ENCODE results near the gene PCDHA6.
"Not testable (repeated sequence)": the region's sequence is repeated elsewhere in the genome, so short reads cannot be mapped to it uniquely, and the experiment has no call there.

The PCDHA6 gene, protein sequence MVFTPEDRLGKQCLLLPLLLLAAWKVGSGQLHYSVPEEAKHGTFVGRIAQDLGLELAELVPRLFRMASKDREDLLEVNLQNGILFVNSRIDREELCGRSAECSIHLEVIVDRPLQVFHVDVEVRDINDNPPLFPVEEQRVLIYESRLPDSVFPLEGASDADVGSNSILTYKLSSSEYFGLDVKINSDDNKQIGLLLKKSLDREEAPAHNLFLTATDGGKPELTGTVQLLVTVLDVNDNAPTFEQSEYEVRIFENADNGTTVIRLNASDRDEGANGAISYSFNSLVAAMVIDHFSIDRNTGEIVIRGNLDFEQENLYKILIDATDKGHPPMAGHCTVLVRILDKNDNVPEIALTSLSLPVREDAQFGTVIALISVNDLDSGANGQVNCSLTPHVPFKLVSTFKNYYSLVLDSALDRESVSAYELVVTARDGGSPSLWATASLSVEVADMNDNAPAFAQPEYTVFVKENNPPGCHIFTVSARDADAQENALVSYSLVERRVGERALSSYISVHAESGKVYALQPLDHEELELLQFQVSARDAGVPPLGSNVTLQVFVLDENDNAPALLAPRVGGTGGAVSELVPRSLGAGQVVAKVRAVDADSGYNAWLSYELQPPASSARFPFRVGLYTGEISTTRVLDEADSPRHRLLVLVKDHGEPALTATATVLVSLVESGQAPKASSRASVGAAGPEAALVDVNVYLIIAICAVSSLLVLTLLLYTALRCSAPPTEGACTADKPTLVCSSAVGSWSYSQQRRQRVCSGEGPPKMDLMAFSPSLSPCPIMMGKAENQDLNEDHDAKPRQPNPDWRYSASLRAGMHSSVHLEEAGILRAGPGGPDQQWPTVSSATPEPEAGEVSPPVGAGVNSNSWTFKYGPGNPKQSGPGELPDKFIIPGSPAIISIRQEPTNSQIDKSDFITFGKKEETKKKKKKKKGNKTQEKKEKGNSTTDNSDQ

DNA sequence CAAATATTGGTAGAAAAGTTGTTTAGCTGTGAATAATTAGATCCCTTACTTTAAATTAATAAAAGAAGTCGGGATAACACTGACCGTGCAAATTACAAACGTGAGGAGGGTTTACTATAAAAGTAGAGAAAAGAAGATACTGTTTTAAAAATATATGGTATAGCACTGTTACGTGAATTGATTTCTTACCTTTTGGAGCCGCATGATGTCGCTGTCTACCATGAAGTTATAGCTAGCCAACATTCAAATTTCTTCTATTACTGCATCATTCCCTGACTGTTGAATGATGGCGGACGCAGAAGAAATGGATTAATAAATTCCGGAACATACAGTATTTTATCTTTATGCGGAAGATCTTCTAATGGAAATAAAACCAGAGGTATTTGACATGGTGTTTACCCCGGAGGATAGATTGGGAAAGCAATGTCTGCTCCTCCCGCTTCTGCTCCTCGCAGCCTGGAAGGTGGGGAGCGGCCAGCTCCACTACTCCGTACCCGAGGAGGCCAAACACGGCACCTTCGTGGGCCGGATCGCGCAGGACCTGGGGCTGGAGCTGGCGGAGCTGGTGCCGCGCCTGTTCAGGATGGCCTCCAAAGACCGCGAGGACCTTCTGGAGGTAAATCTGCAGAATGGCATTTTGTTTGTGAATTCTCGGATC lies at the start of gene PCDHA6:
Gene PCDHA6 (plus strand): TSS at position 257 of the 658 bp plus-strand sequence. CDS start 132 bp downstream, at position 389.
- DNase-seq = no peak

DNA sequence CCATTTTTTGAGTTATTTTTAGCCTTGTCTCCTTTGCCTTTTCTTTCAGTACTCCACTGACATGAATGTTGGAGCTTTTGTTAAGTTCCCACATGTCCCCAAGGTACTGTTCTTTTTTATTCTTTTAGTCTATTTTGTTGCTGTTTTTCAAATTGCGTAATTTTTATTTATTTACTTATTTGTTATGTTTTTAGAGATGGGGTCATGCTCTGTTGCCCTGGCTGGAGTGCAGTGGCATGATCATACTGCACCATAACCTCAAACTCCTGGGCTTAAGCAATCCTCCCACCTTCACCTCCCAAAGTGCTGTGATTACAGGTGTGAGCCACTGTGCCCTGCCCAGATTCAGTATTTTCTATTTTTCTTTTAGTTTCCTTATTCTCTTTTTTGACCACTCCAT lies 47.2 kb upstream of the PCDHA6 start:
- DNase-seq = no peak

DNA sequence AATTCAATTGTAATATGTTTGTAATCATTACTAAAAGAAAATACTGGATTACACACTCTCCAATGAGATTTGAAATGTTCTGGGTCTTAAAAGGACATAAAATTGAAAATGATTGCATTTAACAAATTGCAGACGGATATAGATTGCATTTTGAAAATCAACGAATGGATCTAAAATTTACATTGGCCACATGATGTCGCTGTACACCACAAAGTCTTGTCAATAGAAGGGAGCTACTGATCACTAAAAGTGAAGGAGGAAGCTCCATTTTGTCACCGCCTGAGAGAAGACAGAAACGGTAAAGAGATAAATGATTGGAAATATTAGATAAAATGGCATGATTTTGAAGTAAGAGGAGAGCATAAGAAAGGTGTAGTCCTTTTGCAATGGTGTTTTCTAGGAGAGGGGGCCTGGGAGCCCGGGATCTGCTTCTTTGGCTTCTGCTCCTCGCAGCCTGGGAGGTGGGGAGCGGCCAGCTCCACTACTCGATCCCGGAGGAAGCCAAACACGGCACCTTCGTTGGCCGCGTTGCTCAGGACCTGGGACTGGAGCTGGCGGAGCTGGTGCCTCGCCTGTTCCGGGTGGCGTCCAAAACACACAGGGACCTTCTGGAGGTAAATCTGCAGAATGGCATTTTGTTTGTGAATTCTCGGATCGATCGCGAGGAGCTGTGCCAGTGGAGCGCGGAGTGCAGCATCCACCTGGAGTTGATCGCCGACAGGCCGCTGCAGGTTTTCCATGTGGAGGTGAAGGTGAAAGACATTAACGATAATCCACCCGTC lies 41.7 kb upstream of the PCDHA6 start, which contains the start of gene PCDHA1:
Gene PCDHA1 (plus strand): TSS at position 236 of the 782 bp plus-strand sequence.
- no peak for DNase-seq

DNA sequence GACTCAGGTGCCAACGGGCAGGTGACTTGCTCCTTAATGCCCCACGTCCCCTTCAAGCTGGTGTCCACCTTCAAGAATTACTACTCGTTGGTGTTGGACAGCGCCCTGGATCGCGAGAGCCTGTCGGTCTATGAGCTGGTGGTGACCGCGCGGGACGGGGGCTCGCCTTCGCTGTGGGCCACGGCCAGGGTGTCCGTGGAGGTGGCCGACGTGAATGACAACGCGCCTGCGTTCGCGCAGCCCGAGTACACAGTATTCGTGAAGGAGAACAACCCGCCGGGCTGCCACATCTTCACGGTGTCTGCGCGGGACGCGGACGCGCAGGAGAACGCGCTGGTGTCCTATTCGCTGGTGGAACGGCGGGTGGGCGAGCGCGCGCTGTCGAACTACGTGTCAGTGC lies 40.3 kb upstream of the PCDHA6 start:
- DNase-seq = not testable (repeated sequence)

DNA sequence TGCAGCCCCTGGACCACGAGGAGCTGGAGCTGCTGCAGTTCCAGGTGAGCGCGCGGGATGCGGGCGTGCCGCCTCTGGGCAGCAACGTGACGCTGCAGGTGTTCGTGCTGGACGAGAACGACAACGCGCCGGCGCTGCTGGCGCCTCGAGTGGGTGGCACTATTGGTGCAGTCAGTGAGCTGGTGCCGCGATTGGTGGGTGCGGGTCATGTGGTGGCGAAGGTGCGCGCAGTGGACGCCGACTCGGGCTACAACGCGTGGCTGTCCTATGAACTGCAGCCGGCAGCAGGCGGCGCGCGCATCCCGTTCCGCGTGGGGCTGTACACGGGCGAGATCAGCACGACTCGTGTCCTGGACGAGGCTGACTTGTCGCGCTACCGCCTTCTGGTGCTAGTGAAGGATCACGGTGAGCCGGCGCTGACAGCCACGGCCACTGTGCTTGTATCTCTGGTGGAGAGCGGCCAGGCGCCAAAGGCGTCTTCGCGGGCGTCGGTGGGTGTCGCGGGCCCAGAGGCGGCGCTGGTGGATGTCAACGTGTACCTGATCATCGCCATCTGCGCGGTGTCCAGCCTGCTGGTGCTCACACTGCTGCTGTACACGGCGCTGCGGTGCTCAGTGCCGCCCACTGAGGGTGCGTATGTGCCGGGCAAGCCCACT lies 39.8 kb upstream of the PCDHA6 start:
- DNase-seq = not testable (repeated sequence)

DNA sequence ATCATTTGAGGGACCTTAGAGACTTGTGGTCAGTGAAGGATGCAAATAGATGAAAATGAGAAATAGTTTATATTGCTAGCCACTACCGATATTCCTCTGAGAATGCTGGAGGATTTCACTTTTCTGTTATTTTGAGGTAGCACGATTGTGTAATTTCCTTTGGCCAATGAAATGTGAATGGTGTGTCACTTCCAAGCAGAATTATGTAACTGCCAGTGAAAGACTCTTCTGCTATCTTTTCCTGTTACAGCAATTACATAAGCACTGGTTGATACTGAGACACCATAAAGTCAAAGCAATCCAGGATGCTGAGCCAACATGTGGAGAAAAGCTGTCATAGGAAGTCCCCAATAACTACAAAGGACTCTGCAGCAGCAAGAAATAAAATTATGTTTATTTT lies 36.7 kb upstream of the PCDHA6 start:
- no peak for DNase-seq

DNA sequence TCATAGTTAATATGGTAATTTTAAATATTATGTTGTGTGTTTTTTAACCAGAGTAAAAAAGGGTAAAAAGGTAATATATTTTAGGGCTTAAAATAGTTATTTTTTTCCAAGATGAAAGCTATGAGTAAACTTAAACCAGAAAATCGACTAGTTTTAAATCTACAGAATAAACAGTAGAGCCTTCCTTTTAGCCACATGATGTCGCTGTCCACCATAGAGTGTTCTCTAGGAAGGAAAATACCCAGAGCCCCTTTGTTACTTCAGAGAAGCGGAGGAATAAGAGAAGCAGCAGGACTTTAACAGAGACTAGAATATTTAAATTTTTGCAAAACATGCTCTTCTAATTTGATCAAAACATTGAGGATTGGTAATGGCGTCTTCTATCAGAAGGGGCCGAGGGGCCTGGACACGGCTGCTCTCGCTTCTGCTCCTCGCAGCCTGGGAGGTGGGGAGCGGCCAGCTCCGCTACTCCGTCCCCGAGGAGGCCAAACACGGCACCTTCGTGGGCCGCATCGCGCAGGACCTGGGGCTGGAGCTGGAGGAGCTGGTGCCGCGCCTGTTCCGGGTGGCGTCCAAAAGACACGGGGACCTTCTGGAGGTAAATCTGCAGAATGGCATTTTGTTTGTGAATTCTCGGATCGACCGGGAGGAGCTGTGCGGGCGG lies 33.0 kb upstream of the PCDHA6 start, which contains the start of gene PCDHA2:
Gene PCDHA2 (plus strand): TSS at position 258 of the 664 bp plus-strand sequence.
- DNase-seq = peak in 1 of 56 donors; percentile 22

DNA sequence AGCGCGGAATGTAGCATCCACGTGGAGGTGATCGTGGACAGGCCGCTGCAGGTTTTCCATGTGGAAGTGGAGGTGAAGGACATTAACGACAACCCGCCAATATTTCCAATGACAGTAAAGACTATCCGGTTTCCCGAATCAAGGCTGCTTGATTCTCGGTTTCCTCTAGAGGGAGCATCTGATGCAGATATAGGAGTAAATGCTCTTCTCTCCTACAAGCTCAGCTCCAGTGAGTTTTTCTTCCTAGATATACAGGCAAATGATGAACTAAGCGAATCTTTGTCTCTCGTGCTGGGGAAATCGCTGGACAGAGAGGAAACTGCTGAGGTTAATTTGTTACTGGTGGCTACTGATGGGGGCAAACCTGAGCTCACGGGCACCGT lies 32.5 kb upstream of the PCDHA6 start:
- peak in 1 of 56 donors; percentile 14 for DNase-seq

DNA sequence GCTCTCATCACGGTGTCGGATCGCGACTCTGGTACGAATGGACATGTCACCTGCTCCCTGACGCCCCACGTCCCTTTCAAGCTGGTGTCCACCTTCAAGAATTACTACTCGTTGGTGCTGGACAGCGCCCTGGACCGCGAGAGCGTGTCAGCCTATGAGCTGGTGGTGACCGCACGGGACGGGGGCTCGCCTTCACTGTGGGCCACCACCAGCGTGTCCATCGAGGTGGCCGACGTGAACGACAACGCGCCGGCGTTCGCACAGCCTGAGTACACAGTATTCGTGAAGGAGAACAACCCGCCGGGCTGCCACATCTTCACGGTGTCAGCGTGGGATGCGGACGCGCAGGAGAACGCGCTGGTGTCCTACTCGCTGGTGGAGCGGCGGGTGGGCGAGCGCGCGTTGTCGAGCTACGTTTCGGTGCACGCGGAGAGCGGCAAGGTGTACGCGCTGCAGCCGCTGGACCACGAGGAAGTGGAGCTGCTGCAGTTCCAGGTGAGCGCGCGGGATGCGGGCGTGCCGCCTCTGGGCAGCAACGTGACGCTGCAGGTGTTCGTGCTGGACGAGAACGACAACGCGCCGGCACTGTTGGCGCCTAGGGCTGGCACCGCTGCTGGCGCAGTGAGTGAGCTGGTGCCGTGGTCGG lies 31.6 kb upstream of the PCDHA6 start:
- not testable (repeated sequence) for DNase-seq

DNA sequence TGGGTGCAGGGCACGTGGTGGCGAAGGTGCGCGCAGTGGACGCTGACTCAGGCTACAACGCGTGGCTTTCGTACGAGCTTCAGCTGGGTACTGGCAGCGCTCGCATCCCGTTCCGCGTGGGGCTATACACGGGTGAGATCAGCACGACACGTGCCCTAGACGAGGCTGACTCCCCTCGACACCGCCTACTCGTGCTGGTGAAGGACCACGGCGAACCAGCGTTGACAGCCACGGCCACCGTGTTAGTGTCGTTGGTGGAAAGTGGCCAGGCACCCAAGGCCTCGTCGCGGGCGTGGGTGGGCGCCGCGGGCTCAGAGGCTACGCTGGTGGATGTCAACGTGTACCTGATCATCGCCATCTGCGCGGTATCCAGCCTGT lies 31.1 kb upstream of the PCDHA6 start:
- DNase-seq = no peak

DNA sequence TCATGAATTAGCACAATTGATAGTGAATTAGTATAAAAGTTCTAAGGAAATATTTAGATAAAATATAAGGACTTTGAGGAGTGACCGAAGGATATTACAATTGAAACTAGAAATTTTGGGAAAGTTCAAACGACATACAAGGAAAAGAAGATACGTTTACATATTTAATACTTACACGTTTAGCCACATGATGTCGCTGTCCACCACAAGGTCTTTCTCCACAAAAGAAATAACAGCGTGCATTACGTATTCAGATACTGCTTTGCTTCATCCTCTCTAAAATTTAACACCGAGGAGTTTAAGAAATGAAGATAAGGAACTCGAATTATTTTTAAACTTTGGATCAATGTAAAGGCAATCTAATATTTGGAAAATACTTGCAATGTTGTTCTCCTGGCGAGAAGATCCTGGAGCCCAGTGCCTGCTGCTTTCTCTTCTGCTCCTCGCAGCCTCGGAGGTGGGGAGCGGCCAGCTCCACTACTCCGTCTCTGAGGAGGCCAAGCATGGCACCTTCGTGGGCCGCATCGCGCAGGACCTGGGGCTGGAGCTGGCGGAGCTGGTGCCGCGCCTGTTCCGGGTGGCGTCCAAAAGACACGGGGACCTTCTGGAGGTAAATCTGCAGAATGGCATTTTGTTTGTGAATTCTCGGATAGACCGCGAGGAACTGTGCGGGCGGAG lies 26.8 kb upstream of the PCDHA6 start, which contains the start of gene PCDHA3:
Gene PCDHA3 (plus strand): TSS at position 242 of the 678 bp plus-strand sequence.
- peak in 4 of 56 donors; percentile 4 to 51 (median 18) for DNase-seq

DNA sequence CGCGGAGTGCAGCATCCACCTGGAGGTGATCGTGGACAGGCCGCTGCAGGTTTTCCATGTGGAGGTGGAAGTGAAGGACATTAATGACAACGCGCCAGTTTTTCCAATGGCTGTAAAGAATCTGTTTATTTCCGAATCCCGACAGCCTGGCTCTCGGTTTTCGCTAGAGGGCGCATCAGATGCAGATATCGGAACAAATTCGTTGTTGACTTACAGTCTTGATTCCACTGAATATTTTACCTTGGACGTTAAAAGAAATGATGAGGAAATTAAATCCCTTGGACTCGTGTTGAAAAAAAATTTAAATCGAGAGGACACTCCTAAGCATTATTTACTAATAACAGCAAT lies 26.3 kb upstream of the PCDHA6 start:
- peak in 6 of 56 donors; percentile 7 to 40 (median 30) for DNase-seq

DNA sequence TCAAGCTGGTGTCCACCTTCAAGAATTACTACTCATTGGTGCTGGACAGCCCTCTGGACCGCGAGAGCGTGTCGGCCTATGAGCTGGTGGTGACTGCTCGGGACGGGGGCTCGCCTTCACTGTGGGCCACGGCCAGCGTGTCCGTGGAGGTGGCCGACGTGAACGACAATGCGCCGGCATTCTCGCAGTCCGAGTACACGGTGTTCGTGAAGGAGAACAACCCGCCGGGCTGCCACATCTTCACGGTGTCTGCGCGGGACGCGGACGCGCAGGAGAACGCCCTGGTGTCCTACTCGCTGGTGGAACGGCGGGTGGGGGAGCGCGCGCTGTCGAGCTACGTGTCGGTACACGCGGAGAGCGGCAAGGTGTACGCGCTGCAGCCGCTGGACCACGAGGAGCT lies 25.4 kb upstream of the PCDHA6 start:
- DNase-seq = not testable (repeated sequence)

DNA sequence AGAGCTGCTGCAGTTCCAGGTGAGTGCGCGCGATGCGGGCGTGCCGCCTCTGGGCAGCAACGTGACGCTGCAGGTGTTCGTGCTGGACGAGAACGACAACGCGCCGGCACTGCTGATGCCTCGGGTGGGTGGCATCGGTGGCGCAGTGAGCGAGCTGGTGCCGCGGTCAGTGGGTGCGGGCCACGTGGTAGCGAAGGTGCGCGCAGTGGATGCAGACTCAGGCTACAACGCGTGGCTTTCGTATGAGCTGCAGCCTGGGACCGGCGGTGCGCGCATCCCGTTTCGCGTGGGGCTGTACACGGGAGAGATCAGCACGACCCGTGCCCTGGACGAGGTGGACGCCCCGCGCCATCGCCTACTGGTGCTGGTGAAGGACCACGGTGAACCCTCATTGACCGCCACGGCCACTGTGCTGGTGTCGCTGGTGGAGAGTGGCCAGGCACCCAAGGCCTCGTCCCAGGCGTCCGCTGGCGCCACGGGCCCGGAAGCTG lies 24.9 kb upstream of the PCDHA6 start:
- no peak for DNase-seq

DNA sequence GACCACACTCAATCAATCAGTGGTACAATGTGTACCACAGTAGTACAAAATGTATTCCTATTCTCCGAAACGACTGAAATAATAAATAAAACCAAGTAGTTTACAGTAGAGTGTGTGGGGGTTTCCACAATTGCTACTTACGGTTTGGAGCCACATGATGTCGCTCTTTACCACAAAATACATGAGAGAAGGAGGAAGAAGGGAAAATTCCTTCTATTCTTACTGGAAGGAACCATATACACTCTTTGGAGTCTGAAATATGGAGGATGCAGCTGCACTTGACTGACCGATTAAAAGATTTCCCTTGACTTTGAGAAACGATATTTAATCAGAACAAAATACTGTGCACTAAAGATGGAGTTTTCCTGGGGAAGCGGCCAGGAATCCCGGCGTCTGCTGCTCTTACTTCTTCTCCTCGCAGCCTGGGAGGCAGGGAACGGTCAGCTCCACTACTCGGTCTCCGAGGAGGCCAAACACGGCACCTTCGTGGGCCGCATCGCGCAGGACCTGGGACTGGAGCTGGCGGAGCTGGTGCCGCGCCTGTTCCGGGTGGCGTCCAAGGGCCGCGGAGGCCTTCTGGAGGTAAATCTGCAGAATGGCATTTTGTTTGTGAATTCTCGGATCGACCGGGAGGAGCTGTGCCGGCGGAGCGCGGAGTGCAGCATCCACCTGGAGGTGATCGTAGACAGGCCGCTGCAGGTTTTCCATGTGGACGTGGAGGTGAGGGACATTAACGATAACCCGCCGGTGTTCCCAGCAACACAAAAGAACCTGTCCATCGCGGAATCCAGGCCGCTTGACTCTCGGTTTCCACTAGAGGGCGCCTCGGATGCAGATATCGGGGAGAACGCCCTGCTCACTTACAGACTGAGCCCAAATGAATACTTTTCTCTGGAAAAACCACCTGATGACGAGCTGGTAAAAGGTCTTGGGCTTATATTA lies 20.7 kb upstream of the PCDHA6 start, which contains the start of gene PCDHA4:
Gene PCDHA4 (plus strand): TSS at position 235 of the 942 bp plus-strand sequence.
- DNase-seq = peak in 15 of 56 donors; percentile 11 to 66 (median 35)

DNA sequence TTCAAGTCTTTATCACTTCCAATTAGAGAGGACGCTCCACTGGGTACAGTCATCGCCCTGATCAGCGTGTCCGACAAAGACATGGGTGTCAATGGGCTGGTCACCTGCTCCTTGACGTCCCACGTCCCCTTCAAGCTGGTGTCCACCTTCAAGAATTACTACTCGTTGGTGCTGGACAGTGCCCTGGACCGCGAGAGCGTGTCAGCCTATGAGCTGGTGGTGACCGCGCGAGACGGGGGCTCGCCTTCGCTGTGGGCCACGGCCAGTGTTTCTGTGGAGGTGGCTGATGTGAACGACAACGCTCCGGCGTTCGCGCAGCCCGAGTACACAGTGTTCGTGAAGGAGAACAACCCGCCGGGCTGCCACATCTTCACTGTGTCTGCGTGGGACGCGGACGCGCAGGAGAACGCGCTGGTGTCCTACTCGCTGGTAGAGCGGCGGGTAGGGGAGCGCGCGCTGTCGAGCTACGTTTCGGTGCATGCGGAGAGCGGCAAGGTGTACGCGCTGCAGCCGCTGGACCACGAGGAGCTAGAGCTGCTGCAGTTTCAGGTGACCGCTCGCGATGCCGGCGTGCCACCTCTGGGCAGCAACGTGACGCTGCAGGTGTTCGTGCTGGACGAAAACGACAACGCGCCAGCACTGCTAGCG lies 19.4 kb upstream of the PCDHA6 start:
- not testable (repeated sequence) for DNase-seq
